GF-D8 (cell line): Measurements from ENCODE around the gene SLC49A4.

ENCODE experiments used
- DNase-seq: peaks from one replicate; lab custom pipeline; 2025; lab: John Stamatoyannopoulos, UW

SLC49A4 gene

DNA sequence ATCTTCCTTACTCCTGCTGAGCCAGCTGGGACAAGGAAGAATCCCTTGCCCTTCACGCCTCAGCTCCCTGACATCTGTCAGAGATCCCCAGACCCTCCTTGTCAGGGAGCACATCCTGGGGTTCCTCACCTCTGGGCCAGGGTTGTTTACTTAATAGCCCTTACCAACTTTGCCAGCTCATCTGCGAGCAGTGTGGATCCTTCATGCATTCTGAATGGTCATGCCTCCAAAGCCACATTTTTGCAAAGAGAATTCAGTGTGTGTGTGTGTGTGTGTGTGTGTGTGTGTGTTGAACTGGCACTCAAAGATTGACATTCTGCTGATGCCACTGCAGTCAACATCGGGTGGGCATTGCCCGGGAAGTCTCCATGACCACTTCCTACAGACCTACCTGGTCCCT lies 112.6 kb downstream of the SLC49A4 start:
- no peak for DNase-seq

DNA sequence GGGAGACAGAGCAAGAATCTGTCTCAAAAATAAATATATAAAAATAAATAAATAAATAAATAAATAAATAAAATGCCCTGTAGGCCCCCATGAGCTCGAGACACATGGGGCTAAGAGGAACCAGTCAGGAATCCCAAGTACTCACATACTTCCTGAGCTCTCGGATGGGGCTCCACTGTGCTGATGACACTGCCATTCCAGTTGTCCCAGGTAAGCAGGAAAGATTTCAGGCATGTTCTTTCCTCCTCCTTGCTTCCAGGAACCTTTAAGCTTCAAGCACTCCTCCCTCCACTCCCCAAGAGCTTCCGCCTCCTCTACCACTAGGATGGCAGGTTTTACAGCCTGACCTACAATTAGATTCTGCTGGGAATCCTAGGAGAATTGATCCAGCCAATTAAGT lies 113.4 kb downstream of the SLC49A4 start:
- DNase-seq: no peak

GRCh38 chr3:122911901-122912300 lies 117.0 kb downstream of the SLC49A4 start:
- no peak for DNase-seq

DNA sequence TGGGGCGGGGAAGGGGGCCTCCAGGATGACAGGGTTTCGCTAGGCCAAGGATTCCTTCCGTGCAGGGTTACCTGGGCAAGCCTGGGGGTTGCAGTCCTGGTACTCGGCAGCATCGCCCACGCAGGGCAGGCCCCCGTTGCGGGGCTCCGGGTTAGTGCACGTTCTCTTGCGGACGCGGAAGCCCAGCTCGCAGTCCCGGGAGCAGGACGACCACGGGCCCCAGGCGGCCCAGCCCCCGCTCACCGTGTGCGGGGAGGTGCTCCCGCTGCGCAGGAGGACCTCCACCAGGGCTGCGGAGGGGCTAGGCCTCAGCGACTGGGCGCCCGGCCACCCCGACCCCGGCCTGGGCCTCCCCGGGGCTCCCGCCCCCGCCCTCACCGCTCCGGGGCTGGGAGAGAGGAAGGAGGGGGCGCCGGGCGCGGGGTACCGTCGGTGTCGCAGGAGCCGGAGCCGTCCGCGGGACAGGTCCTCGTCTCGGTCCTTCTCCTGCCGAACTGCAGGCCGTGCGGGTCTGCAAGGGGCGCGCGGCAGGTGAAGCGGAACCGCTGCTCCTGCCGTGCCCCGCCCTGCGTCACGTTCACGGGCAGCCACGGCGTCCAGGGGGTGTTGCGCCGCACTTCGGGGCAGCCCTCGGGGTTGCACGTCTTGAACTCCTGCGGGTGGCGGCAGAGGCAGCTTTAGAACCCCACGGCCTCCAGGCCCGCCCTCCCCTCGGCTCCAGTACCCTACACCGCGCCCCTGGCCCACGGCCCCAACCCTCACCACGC lies 118.1 kb downstream of the SLC49A4 start:
- no peak for DNase-seq

DNA sequence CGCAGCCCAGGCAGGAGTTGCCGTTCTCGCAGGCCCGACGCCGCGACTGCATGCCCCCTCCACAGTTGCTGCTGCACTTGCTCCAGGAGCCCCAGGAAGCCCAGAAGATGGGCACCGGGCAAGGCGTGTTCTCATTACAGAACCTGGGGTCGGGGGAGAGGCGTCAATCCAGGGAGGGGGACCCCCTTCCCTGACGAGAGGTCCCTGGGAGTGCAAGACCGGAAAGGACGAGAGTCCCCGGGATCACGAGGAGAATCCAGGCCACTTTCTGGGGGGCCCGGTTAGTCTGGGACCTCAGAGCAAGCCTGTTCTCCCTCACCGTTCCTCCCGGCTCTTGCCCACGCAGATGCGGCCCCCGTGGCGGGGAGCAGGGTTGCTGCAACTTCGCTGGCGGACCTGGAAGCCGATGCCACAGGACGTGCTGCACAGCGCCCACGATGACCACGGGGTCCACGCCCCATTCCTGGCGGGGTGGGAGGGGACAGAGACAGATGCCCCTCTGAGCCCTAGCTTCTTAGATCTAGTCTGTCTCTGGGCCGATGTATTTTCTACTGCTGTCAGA lies 118.8 kb downstream of the SLC49A4 start:
- no peak for DNase-seq

DNA sequence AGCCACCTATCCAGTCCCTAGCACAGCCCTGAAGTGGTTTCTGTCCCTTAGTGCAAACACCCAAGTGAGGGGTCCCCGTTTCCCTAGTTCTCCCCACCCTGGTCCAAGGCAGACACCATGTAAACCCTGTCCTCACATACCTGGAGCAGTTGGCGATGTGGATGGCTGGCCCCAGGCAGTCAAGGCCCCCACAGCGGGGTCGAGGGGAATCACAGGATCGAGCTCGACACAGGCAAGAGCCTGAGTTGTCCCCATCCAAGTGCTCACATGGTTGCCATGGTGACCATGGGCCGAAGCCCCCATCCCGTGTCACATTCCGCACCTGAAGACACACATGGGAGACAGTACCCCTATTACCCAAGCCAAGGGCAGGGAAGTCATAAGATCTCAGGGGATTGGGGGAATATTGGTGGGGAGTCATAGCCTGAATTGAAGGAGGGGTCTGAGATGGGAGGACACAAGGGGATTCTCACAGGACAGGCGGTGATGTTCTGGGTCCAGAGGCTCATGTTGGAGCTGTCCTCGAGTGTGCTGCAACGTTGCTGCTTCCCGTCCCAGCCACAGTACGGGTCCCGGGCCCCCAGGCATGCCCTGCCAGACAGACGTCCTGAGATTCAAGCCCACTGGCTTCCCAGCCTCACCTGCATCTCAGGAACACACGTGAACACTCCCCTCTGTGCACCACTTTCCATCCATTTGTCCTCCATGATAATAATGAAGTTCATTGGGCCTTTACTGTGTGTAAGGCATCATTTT lies 120.6 kb downstream of the SLC49A4 start:
- no peak for DNase-seq

- DNase-seq: no peak
Observed at GRCh38 chr3:122916084-122916483, 121.2 kb downstream of the SLC49A4 start.

- no peak for DNase-seq
Observed at GRCh38 chr3:122916580-122916979, 121.7 kb downstream of the SLC49A4 start.

- no peak for DNase-seq
Observed at GRCh38 chr3:122917412-122917811, 122.5 kb downstream of the SLC49A4 start.

DNA sequence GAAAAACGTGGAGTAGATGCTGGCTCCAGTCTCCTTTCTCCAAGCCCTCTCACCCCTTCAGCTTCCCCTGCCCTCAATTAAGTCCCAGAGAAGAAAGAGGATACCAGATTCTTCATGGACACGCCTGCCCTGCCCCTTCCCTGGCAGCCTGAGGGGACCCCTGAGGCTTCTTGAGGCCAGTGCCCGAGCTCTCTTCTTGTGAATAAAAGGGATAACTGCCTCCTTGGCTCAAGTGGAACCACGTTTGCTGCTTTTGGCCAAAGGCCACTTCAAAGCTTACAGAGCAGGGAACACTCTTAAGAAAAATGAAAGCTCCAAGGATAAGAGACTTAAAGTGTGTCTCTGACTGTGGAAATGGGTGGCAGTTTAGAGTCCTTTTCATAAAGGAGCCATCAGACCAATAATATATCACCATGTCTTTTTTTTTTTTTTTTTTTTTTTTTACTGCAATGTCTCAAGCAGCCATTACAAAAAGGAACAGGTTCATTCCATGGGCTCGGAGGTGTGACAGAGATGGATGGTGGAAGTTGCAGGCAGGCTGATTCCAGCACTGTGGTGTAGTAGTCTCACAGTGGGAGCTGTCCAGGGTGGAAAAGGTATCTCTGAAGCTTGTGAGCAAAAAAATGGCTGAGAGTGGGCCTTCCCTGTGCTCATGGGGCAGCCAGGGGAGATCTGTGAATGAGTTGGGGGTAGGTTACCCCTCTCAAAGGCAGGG lies 123.9 kb downstream of the SLC49A4 start:
- DNase-seq: no peak

DNA sequence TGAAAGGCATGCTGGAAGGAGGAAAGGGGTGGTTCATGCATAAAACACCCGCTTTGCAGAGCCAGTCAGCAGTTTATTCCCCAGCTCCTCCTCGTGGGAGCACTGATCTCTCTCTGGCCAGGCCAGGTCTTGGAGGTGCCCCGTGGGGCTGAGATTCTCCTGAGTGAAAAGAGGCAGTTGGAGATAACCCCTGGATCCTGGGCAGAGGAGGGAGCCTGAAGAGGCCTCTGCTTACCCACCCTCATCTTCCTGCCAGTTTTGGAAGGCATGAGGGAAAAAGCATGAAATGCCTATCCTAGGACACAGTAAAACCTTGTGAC lies 124.4 kb downstream of the SLC49A4 start:
- DNase-seq: no peak

GRCh38 chr3:122920986-122921385 lies 126.1 kb downstream of the SLC49A4 start:
- DNase-seq: no peak

DNA sequence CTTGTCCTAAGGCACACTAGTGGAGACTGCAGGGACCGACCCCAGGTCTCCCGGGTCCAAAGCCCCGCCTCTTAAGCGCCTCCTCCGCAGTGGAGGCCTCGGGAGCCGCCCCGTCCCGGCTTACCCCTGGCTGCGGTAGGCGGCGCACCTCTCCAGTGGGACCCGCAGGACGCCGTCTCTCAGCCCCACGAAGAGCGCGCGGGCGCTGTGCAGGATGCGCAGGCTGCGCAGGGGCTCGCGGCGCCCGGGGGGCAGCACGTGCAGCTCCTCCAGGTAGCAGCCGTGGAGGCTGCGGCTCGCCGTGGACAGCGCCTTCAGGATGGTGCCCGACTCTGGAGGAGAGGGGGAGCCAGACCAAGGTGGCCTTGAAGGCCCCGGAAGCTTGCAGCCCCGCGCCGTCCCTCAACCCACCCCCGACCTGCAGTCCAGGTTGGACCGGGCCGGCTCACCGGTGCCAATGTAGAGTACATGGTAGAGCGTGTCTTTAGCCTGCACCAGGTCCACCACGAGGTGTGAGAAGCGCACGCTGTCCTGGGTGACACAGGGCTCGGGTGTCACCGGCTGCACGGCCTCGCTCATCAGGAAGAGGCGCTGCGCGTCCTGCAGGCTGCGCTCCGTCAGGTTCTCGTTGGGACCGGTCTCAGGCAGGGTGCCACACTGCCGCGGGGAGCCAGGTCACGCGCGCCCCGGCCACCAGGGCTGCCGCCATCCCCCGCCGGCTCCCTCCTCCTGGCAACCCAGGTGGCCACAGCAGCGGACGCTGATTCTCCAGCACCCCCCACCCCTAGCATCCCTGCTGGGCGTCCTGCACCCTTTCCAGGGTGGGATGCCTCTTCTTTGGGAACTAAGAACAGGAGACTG lies 127.2 kb downstream of the SLC49A4 start:
- DNase-seq: no peak

DNA sequence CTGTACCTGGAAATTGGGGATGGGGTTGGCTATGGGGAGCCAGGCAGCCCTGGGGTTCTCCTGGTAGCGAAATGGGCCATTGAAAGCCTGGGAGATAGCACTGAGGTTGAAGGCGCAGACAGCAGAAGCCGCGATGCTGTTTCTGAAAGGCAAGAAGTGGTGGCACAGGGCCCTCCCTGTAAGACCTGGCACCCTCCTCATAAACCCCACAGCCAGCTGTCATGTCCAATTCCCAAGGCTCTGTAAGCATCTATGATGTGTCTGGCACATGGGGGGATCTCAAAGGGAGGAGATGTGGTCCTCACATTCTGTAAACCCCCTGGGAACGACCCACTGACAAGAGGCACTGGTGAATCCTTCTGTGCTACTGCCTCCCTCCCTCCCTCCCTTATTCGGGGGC lies 128.7 kb downstream of the SLC49A4 start:
- no peak for DNase-seq

DNA sequence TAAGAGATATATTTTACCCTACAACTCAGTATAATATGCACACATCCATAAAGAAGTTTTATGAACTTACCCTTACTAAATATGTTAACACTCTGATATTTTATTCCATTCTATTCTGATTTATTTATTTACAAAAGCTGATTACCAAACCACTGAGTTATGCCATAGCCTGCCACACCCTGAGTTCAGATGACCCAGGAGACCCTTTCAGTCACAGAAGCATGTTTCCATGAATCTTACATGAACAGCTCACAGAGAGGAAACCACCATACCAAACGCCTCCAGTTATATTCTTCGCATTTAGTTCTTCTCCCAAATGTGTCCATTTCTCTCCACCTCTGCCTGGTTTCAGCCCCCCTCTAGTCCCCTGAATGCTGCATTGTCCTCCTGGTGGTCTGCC lies 129.2 kb downstream of the SLC49A4 start:
- no peak for DNase-seq

- DNase-seq: no peak
Observed at GRCh38 chr3:122925756-122926155, 130.9 kb downstream of the SLC49A4 start.

- no peak for DNase-seq
Observed at GRCh38 chr3:122926322-122926721, 131.5 kb downstream of the SLC49A4 start.

- DNase-seq: no peak
Observed at GRCh38 chr3:122926811-122927210, 131.9 kb downstream of the SLC49A4 start.

GRCh38 chr3:122927726-122928125 lies 132.9 kb downstream of the SLC49A4 start:
- DNase-seq: no peak

GRCh38 chr3:122928396-122929187 lies 133.7 kb downstream of the SLC49A4 start:
- no peak for DNase-seq
